ENCODE measurements around the gene ANO9.

GRCh38 chr11:394034-394857, 47.6 kb downstream of the ANO9 start, which contains the start of gene PKP3:
- TF ChIP-seq CTCF (conservative IDR thresholded peaks at IDR 0.05; ENCODE audit: low read depth, low read length), result no peak
- TF ChIP-seq EZH2 (IDR thresholded peaks at IDR 0.05; ENCODE audit: borderline replicate concordance, low read depth, low read length, poor library complexity, severe bottlenecking), result no peak
